Measurements from ENCODE around the gene SCN10A. TPM values are rescaled to one million over a fixed set of nuclear protein-coding genes. Genes with fewer than 3 reads are reported as not detected.

Gene SCN10A
- total and polyA plus RNA-seq, 9 donors, result 0.05 TPM; not detected in 8

GRCh38 chr3:38689346-38689745 lies 126.7 kb downstream of the SCN10A start:
- Histone ChIP-seq H3K27ac (no peak overlapping the region), H3K27me3 (no peaks in the 10 kb centered on the region), H3K4me3 (no peak overlapping the region), H3K9me3 (no peaks in the 10 kb centered on the region), H3K36me3 (no peaks in the 10 kb centered on the region), H3K4me1 (ENCODE audit: insufficient read depth) (no peaks in the 10 kb centered on the region)
- 71 to 89% (median 72%) methylated on average over 4 of the region's 4 CpGs for WGBS, 3 donors
- intact Hi-C loops (cut with DNase I), result no loop called here
- TF ChIP-seq CTCF (IDR thresholded peaks at IDR 0.05) (no peak), EP300 (IDR thresholded peaks at IDR 0.05) (no peak), POLR2A (IDR thresholded peaks at IDR 0.05) (no peak)
- no peak for DNase-seq

GRCh38 chr3:38687321-38687720 lies 128.7 kb downstream of the SCN10A start:
- Histone ChIP-seq H3K9me3 (no peaks in the 10 kb centered on the region), H3K27me3 (no peaks in the 10 kb centered on the region), H3K4me1 (ENCODE audit: insufficient read depth) (no peaks in the 10 kb centered on the region), H3K36me3 (no peaks in the 10 kb centered on the region), H3K27ac (no peak overlapping the region), H3K4me3 (no peak overlapping the region)
- intact Hi-C loops (cut with DNase I), result no loop called here
- TF ChIP-seq CTCF (IDR thresholded peaks at IDR 0.05), result no peak
- TF ChIP-seq POLR2A (IDR thresholded peaks at IDR 0.05), result no peak
- TF ChIP-seq EP300 (IDR thresholded peaks at IDR 0.05), result no peak
- DNase-seq, result no peak
- WGBS, 3 donors, result 58 to 73% (median 67%) methylated on average over 2 of the region's 2 CpGs

GRCh38 chr3:38684546-38684945 lies 131.5 kb downstream of the SCN10A start:
- no peaks in the 10 kb centered on the region for H3K9me3 ChIP-seq
- TF ChIP-seq EP300 (IDR thresholded peaks at IDR 0.05), result no peak
- TF ChIP-seq CTCF (IDR thresholded peaks at IDR 0.05), result no peak
- TF ChIP-seq POLR2A (IDR thresholded peaks at IDR 0.05), result no peak
- H3K4me3 ChIP-seq, result no peak overlapping the region
- WGBS, 3 donors, result 40 to 46% (median 44%) methylated on average over 5 of the region's 5 CpGs
- intact Hi-C loops (cut with DNase I), result no loop called here
- no peaks in the 10 kb centered on the region for H3K36me3 ChIP-seq
- no peaks in the 10 kb centered on the region for H3K4me1 ChIP-seq (ENCODE audit: insufficient read depth)
- no peak overlapping the region for H3K27ac ChIP-seq
- H3K27me3 ChIP-seq, result no peaks in the 10 kb centered on the region
- no peak for DNase-seq

GRCh38 chr3:38669668-38670067 lies 146.3 kb downstream of the SCN10A start:
- WGBS, 3 donors, result 17 to 30% (median 23%) methylated on average over 4 of the region's 4 CpGs
- no peak overlapping the region for H3K4me3 ChIP-seq
- H3K27ac ChIP-seq, result no peak overlapping the region
- no peaks in the 10 kb centered on the region for H3K9me3 ChIP-seq
- H3K36me3 ChIP-seq, result no peaks in the 10 kb centered on the region
- TF ChIP-seq POLR2A (IDR thresholded peaks at IDR 0.05), result no peak
- TF ChIP-seq CTCF (IDR thresholded peaks at IDR 0.05), result no peak
- TF ChIP-seq EP300 (IDR thresholded peaks at IDR 0.05), result no peak
- intact Hi-C loops (cut with DNase I), result no loop called here
- no peaks in the 10 kb centered on the region for H3K4me1 ChIP-seq (ENCODE audit: insufficient read depth)
- DNase-seq, result no peak
- no peaks in the 10 kb centered on the region for H3K27me3 ChIP-seq

- Histone ChIP-seq H3K27me3 (no peaks in the 10 kb centered on the region), H3K27ac (no peak overlapping the region), H3K9me3 (no peaks in the 10 kb centered on the region), H3K4me3 (no peak overlapping the region), H3K4me1 (ENCODE audit: insufficient read depth) (no peaks in the 10 kb centered on the region), H3K36me3 (no peaks in the 10 kb centered on the region)
- DNase-seq, result no peak
- WGBS, 3 donors, result 37 to 47% (median 40%) methylated on average over 4 of the region's 4 CpGs
- intact Hi-C loops (cut with DNase I), result no loop called here
- TF ChIP-seq EP300 (IDR thresholded peaks at IDR 0.05), result no peak
- no peak for TF ChIP-seq POLR2A (IDR thresholded peaks at IDR 0.05)
- no peak for TF ChIP-seq CTCF (IDR thresholded peaks at IDR 0.05)
These were observed 153.5 kb downstream of the SCN10A start for GRCh38 chr3:38662544-38662943.

Measured in ovary (tissue), 9 donors.